ENCODE results near the gene KRT14. TPM values are rescaled to one million over a fixed set of nuclear protein-coding genes. Genes with fewer than 3 reads are reported as not detected.

KRT14 gene
- total and polyA plus RNA-seq, 2 of the 4 experiments (the other 2 are of a cell fraction), result not detected

DNA sequence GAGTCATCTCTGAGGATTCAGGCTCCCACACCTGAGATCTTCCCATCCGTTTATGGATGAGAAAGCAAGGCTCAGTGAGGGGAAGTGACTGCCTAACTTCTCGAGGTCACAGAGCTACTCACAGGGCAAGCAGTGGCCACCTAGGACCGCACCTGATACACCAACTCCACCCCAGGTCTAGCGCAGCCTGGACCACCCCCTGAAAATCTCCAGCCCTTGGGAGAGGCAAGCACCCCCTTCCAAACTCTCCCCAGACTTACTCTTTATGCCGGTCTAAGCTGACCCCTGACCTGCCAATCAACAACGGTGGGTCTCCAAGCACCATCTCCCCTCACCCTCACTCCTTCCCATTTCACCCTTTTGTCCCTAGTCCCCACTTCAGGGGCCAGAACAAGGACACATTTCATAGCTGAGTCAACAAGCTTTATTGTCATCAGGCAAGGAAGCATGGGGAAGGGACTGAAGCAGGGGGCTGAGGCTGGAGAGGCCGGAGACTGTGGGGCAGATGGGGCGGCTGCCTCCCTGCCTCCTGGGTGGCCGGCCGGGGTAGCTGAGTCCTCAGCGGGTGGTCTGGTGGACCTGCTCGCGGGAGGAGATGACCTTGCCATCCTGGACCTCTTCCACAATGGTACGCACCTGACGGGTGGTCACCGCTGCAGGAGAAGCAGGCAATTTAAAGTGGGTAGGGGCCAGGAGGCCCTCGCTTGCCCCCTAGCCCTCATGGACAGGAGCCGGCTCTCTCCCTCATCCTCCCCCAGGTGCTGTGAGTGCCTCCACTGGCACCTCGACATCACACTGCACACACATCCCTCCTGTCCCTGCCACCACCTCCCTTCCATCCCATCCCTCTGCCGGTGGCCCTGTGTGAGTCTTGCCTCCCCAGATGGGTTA lies 32.6 kb upstream of the KRT14 start:
- H4K91ac ChIP-seq (ENCODE audit: insufficient read depth, low read depth, low read length), result no peak overlapping the region
- H3K9ac ChIP-seq (ENCODE audit: low read depth, low read length), result no peak overlapping the region
- no peak for ATAC-seq (ENCODE audit: low read depth)
- H3K56ac ChIP-seq (ENCODE audit: extremely low read depth, insufficient read depth, low read length), result no peak overlapping the region
- H4K8ac ChIP-seq (ENCODE audit: low read depth in 2 of 2, low read length in 2 of 2), result no peak overlapping the region
- no peak overlapping the region for H4K5ac ChIP-seq (ENCODE audit: low read depth, low read length)
- H3K4me2 ChIP-seq (ENCODE audit: low read depth, low read length), result no peak overlapping the region
- H4K20me1 ChIP-seq (ENCODE audit: insufficient read depth, low read length), result no peaks in the 10 kb centered on the region
- no peaks in the 10 kb centered on the region for H3K4me1 ChIP-seq (ENCODE audit: control insufficient read depth, insufficient read depth, low read length)
- dilution Hi-C loops (cut with HindIII; ENCODE audit: low sequenced_read_pairs, unreplicated experiment) (no loop called here), in situ Hi-C loops (cut with MboI; ENCODE audit: low sequenced_read_pairs) (no loop called here), intact Hi-C loops (cut with micrococcal nuclease) (no loop called here)
- no peak overlapping the region for H2AK5ac ChIP-seq (ENCODE audit: low read depth, low read length)
- no peak overlapping the region for H3K4me3 ChIP-seq (ENCODE audit: insufficient read depth, low read depth, low read length)
- DNase-seq, result no peak
- no peaks in the 10 kb centered on the region for H3K79me1 ChIP-seq (ENCODE audit: low read depth in 1 of 2, low read length in 2 of 2)
- no TSS peak for BruUV-seq (replicated peaks)
- no peaks in the 10 kb centered on the region for H3K36me3 ChIP-seq (ENCODE audit: control insufficient read depth, insufficient read depth, low read length)
- CTCF ChIA-PET, result no interaction called here
- POLR2A ChIA-PET (ENCODE audit: unreplicated experiment), result no interaction called here
- peaks cover 36% of the 10 kb centered on the region for H3K27me3 ChIP-seq (ENCODE audit: control insufficient read depth, insufficient read depth, low read length)
- no peak overlapping the region for H2BK120ac ChIP-seq (ENCODE audit: low read depth, low read length)
- no peak overlapping the region for H2AFZ ChIP-seq (replicated peaks; ENCODE audit: low read length, poor library complexity)
- no peak overlapping the region for H3K27ac ChIP-seq (ENCODE audit: insufficient read depth, low read length)
- no peak overlapping the region for H2BK20ac ChIP-seq (ENCODE audit: low read depth, low read length)
- WGBS, 2 experiments (ENCODE audit: extremely low coverage in 2 of 2, insufficient read length in 1 of 2), result 84% methylated on average over 6 of the region's 20 CpGs; no CpG with 5 or more reads in 1 of the 2 experiments
- H3K18ac ChIP-seq (ENCODE audit: low read depth, low read length), result no peak overlapping the region
- H2BK15ac ChIP-seq (ENCODE audit: low read depth, low read length), result no peak overlapping the region
- H3K9me1 ChIP-seq (ENCODE audit: insufficient read depth, low read length), result no peaks in the 10 kb centered on the region
- no peak overlapping the region for H2AK9ac ChIP-seq (replicated peaks; ENCODE audit: low read depth, low read length, poor library complexity)
- H3K14ac ChIP-seq (replicated peaks; ENCODE audit: low read depth, low read length), result no peak overlapping the region
- no peak overlapping the region for H3K23ac ChIP-seq (ENCODE audit: low read depth, low read length)
- H3K4ac ChIP-seq (ENCODE audit: low read depth, low read length), result no peak overlapping the region
- H3K9me3 ChIP-seq (ENCODE audit: control insufficient read depth, insufficient read depth, low read length), result no peaks in the 10 kb centered on the region
- H2BK5ac ChIP-seq (ENCODE audit: low read depth, low read length, poor library complexity, severe bottlenecking), result no peak overlapping the region
- TF ChIP-seq MXI1 (IDR thresholded peaks at IDR 0.05; ENCODE audit: borderline replicate concordance, low read depth, low read length), result no peak
- TF ChIP-seq, protein P1, sequence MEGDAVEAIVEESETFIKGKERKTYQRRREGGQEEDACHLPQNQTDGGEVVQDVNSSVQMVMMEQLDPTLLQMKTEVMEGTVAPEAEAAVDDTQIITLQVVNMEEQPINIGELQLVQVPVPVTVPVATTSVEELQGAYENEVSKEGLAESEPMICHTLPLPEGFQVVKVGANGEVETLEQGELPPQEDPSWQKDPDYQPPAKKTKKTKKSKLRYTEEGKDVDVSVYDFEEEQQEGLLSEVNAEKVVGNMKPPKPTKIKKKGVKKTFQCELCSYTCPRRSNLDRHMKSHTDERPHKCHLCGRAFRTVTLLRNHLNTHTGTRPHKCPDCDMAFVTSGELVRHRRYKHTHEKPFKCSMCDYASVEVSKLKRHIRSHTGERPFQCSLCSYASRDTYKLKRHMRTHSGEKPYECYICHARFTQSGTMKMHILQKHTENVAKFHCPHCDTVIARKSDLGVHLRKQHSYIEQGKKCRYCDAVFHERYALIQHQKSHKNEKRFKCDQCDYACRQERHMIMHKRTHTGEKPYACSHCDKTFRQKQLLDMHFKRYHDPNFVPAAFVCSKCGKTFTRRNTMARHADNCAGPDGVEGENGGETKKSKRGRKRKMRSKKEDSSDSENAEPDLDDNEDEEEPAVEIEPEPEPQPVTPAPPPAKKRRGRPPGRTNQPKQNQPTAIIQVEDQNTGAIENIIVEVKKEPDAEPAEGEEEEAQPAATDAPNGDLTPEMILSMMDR (conservative IDR thresholded peaks at IDR 0.05; ENCODE audit: low read depth, low read length), result no peak
- TF ChIP-seq MAFK (IDR thresholded peaks at IDR 0.05; ENCODE audit: low read depth, low read length), result no peak
- TF ChIP-seq CEBPB (IDR thresholded peaks at IDR 0.05; ENCODE audit: low read depth, low read length), result no peak
- TF ChIP-seq RAD21 (IDR thresholded peaks at IDR 0.05; ENCODE audit: low read length), result no peak
- no peak for TF ChIP-seq MAZ (IDR thresholded peaks at IDR 0.05; ENCODE audit: borderline replicate concordance, low read depth, low read length)
- no peak for TF ChIP-seq CHD1 (IDR thresholded peaks at IDR 0.05; ENCODE audit: low read depth, low read length)
- TF ChIP-seq BHLHE40 (IDR thresholded peaks at IDR 0.05; ENCODE audit: low read depth, low read length), result no peak
- no peak for TF ChIP-seq FOS (IDR thresholded peaks at IDR 0.05; ENCODE audit: low read depth, low read length)
- TF ChIP-seq, protein P2, sequence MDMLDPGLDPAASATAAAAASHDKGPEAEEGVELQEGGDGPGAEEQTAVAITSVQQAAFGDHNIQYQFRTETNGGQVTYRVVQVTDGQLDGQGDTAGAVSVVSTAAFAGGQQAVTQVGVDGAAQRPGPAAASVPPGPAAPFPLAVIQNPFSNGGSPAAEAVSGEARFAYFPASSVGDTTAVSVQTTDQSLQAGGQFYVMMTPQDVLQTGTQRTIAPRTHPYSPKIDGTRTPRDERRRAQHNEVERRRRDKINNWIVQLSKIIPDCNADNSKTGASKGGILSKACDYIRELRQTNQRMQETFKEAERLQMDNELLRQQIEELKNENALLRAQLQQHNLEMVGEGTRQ (IDR thresholded peaks at IDR 0.05; ENCODE audit: low read depth, low read length), result no peak
- no peak for TF ChIP-seq SMC3 (IDR thresholded peaks at IDR 0.05; ENCODE audit: low read depth, low read length)
- no peak for TF ChIP-seq POLR2A (IDR thresholded peaks at IDR 0.05; ENCODE audit: low read depth, low read length)
- TF ChIP-seq RFX5 (IDR thresholded peaks at IDR 0.05; ENCODE audit: low read depth, low read length), result no peak
- TF ChIP-seq RCOR1 (IDR thresholded peaks at IDR 0.05; ENCODE audit: insufficient replicate concordance, low read length), result no peak
- TF ChIP-seq, protein P3, sequence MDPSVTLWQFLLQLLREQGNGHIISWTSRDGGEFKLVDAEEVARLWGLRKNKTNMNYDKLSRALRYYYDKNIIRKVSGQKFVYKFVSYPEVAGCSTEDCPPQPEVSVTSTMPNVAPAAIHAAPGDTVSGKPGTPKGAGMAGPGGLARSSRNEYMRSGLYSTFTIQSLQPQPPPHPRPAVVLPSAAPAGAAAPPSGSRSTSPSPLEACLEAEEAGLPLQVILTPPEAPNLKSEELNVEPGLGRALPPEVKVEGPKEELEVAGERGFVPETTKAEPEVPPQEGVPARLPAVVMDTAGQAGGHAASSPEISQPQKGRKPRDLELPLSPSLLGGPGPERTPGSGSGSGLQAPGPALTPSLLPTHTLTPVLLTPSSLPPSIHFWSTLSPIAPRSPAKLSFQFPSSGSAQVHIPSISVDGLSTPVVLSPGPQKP (IDR thresholded peaks at IDR 0.05; ENCODE audit: borderline replicate concordance, low read depth, low read length), result no peak

Measured in IMR-90 (cell line).